ENCODE data around the gene CFAP251.
A peak's percentile ranks its signal among the peaks of the same experiment; 100 is the strongest.

CFAP251 gene

DNA sequence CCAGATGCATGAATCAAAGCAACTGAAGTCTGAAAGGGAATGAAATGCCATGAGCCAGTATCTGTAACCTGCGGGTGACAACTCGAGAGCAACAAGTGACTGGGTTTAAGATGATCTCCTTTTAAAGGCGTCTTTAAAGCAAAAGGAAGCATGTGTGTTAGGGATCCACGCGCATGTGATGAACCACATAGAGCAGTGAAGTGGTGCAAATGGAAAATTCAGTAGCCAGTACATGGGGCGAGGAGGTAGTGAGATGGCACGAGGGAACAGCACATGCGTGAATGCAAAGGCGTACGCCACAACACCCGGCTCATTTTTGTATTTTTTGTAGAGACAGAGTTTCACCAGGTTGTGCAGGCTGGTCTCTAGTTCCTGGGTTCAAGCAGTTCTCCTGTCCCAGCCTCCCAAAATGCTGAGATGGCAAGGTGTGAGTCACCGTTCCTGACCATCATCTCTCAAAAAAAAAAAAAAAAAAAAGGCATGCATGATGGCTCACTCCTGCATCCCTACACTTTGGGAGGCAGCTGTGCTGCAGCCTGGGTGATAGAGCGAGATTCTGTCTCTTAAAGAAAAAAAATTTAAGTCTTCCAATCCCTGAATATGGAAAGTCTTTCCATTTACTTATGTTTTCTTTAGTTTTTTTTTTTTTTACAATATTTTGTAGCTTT lies 78.7 kb downstream of the CFAP251 start:
- Histone ChIP-seq H3K4ac (ENCODE audit: low read depth, low read length) (no peak overlapping the region), H3K36me3 (ENCODE audit: control insufficient read depth in 1 of 2, insufficient read depth in 2 of 2, low read length in 2 of 2) (peaks cover 0 to 1% of the 10 kb centered on the region in 2 experiments), H2AFZ (ENCODE audit: insufficient read depth, low read length, poor library complexity) (no peak overlapping the region), H3K9me3 (ENCODE audit: insufficient read depth, low read depth, low read length) (peaks cover 2% of the 10 kb centered on the region), H3K14ac (ENCODE audit: low read length) (no peak overlapping the region), H2BK12ac (ENCODE audit: low read length) (no peak overlapping the region), H2BK5ac (ENCODE audit: low read depth, low read length, poor library complexity) (no peak overlapping the region), H3K27ac (ENCODE audit: low read depth, low read length) (no peak overlapping the region), H3K79me2 (ENCODE audit: control insufficient read depth, insufficient read depth, low read length, poor library complexity) (no peaks in the 10 kb centered on the region), H4K91ac (ENCODE audit: low read depth, low read length) (no peak overlapping the region), H2AK5ac (ENCODE audit: low read length) (no peak overlapping the region), H3K9ac (ENCODE audit: low read length) (no peak overlapping the region), H3K4me2 (ENCODE audit: low read length) (no peak overlapping the region), H3K4me3 (ENCODE audit: low read depth, low read length) (no peak overlapping the region), H4K8ac (ENCODE audit: low read depth, low read length) (no peak overlapping the region), H3K27me3 (ENCODE audit: insufficient read depth, low read length) (no peaks in the 10 kb centered on the region), H3K4me1 (ENCODE audit: control insufficient read depth in 1 of 2, insufficient read depth in 2 of 2, low read length in 2 of 2) (no peaks in the 10 kb centered on the region), H4K12ac (ENCODE audit: low read depth, low read length) (no peak overlapping the region), H2BK120ac (ENCODE audit: insufficient read depth, low read length, poor library complexity) (no peak overlapping the region), H3K79me1 (ENCODE audit: low read length) (no peaks in the 10 kb centered on the region), H3K23ac (ENCODE audit: low read length) (no peak overlapping the region), H3K18ac (ENCODE audit: low read length) (no peak overlapping the region)
- WGBS (ENCODE audit: extremely low coverage, insufficient coverage, insufficient read length), result no CpG with 5 or more reads among the region's 13 CpGs
- DNase-seq, result peak in 1 of 2 donors; percentile 36

- H3K4me2 ChIP-seq (ENCODE audit: low read length), result no peak overlapping the region
- H3K4ac ChIP-seq (ENCODE audit: low read depth, low read length), result no peak overlapping the region
- H3K23ac ChIP-seq (ENCODE audit: low read length), result no peak overlapping the region
- peaks cover 0 to 1% of the 10 kb centered on the region in 2 experiments for H3K36me3 ChIP-seq (ENCODE audit: control insufficient read depth in 1 of 2, insufficient read depth in 2 of 2, low read length in 2 of 2)
- H3K9me3 ChIP-seq (ENCODE audit: insufficient read depth, low read depth, low read length), result peaks cover 2% of the 10 kb centered on the region
- H4K8ac ChIP-seq (ENCODE audit: low read depth, low read length), result no peak overlapping the region
- H2BK12ac ChIP-seq (ENCODE audit: low read length), result no peak overlapping the region
- H3K27me3 ChIP-seq (ENCODE audit: insufficient read depth, low read length), result no peaks in the 10 kb centered on the region
- no peak overlapping the region for H4K91ac ChIP-seq (ENCODE audit: low read depth, low read length)
- no peak for DNase-seq
- no peak overlapping the region for H2AK5ac ChIP-seq (ENCODE audit: low read length)
- H3K9ac ChIP-seq (ENCODE audit: low read length), result no peak overlapping the region
- no peak overlapping the region for H3K18ac ChIP-seq (ENCODE audit: low read length)
- H3K79me1 ChIP-seq (ENCODE audit: low read length), result no peaks in the 10 kb centered on the region
- no peak overlapping the region for H3K27ac ChIP-seq (ENCODE audit: low read depth, low read length)
- no peak overlapping the region for H2BK120ac ChIP-seq (ENCODE audit: insufficient read depth, low read length, poor library complexity)
- H2AFZ ChIP-seq (ENCODE audit: insufficient read depth, low read length, poor library complexity), result no peak overlapping the region
- no CpG with 5 or more reads among the region's 17 CpGs for WGBS (ENCODE audit: extremely low coverage, insufficient coverage, insufficient read length)
- H3K14ac ChIP-seq (ENCODE audit: low read length), result no peak overlapping the region
- H4K12ac ChIP-seq (ENCODE audit: low read depth, low read length), result no peak overlapping the region
- no peaks in the 10 kb centered on the region for H3K4me1 ChIP-seq (ENCODE audit: control insufficient read depth in 1 of 2, insufficient read depth in 2 of 2, low read length in 2 of 2)
- H3K79me2 ChIP-seq (ENCODE audit: control insufficient read depth, insufficient read depth, low read length, poor library complexity), result no peaks in the 10 kb centered on the region
- H2BK5ac ChIP-seq (ENCODE audit: low read depth, low read length, poor library complexity), result no peak overlapping the region
- no peak overlapping the region for H3K4me3 ChIP-seq (ENCODE audit: low read depth, low read length)
These were observed 83.2 kb downstream of the CFAP251 start for GRCh38 chr12:122001466-122002209.

GRCh38 chr12:122003651-122004611 lies 85.5 kb downstream of the CFAP251 start:
- no CpG with 5 or more reads among the region's 28 CpGs for WGBS (ENCODE audit: extremely low coverage, insufficient coverage, insufficient read length)
- Histone ChIP-seq H3K4ac (ENCODE audit: low read depth, low read length) (no peak overlapping the region), H2BK12ac (ENCODE audit: low read length) (no peak overlapping the region), H3K36me3 (ENCODE audit: control insufficient read depth in 1 of 2, insufficient read depth in 2 of 2, low read length in 2 of 2) (no peaks in the 10 kb centered on the region), H3K14ac (ENCODE audit: low read length) (no peak overlapping the region), H4K12ac (ENCODE audit: low read depth, low read length) (no peak overlapping the region), H3K4me3 (ENCODE audit: low read depth, low read length) (no peak overlapping the region), H4K91ac (ENCODE audit: low read depth, low read length) (no peak overlapping the region), H3K79me2 (ENCODE audit: control insufficient read depth, insufficient read depth, low read length, poor library complexity) (no peaks in the 10 kb centered on the region), H2BK5ac (ENCODE audit: low read depth, low read length, poor library complexity) (no peak overlapping the region), H3K4me2 (ENCODE audit: low read length) (no peak overlapping the region), H3K27me3 (ENCODE audit: insufficient read depth, low read length) (no peaks in the 10 kb centered on the region), H3K9me3 (ENCODE audit: insufficient read depth, low read depth, low read length) (peaks cover 2% of the 10 kb centered on the region), H3K27ac (ENCODE audit: low read depth, low read length) (no peak overlapping the region), H2BK120ac (ENCODE audit: insufficient read depth, low read length, poor library complexity) (no peak overlapping the region), H3K79me1 (ENCODE audit: low read length) (no peaks in the 10 kb centered on the region), H2AFZ (ENCODE audit: insufficient read depth, low read length, poor library complexity) (no peak overlapping the region), H3K18ac (ENCODE audit: low read length) (no peak overlapping the region), H2AK5ac (ENCODE audit: low read length) (no peak overlapping the region), H4K8ac (ENCODE audit: low read depth, low read length) (no peak overlapping the region), H3K4me1 (ENCODE audit: control insufficient read depth in 1 of 2, insufficient read depth in 2 of 2, low read length in 2 of 2) (no peaks in the 10 kb centered on the region), H3K9ac (ENCODE audit: low read length) (no peak overlapping the region), H3K23ac (ENCODE audit: low read length) (no peak overlapping the region)
- no peak for DNase-seq

- no peak overlapping the region for H3K4me2 ChIP-seq (ENCODE audit: low read length)
- H3K18ac ChIP-seq (ENCODE audit: low read length), result no peak overlapping the region
- peaks cover 2% of the 10 kb centered on the region for H3K9me3 ChIP-seq (ENCODE audit: insufficient read depth, low read depth, low read length)
- H3K79me1 ChIP-seq (ENCODE audit: low read length), result no peaks in the 10 kb centered on the region
- no peaks in the 10 kb centered on the region for H3K36me3 ChIP-seq (ENCODE audit: control insufficient read depth in 1 of 2, insufficient read depth in 2 of 2, low read length in 2 of 2)
- no peaks in the 10 kb centered on the region for H3K27me3 ChIP-seq (ENCODE audit: insufficient read depth, low read length)
- H3K23ac ChIP-seq (ENCODE audit: low read length), result no peak overlapping the region
- H4K8ac ChIP-seq (ENCODE audit: low read depth, low read length), result no peak overlapping the region
- DNase-seq, result no peak
- no peak overlapping the region for H4K91ac ChIP-seq (ENCODE audit: low read depth, low read length)
- H2AFZ ChIP-seq (ENCODE audit: insufficient read depth, low read length, poor library complexity), result no peak overlapping the region
- H3K4ac ChIP-seq (ENCODE audit: low read depth, low read length), result no peak overlapping the region
- H3K4me1 ChIP-seq (ENCODE audit: control insufficient read depth in 1 of 2, insufficient read depth in 2 of 2, low read length in 2 of 2), result no peaks in the 10 kb centered on the region
- H3K14ac ChIP-seq (ENCODE audit: low read length), result no peak overlapping the region
- WGBS (ENCODE audit: extremely low coverage, insufficient coverage, insufficient read length), result no CpG with 5 or more reads among the region's 12 CpGs
- no peak overlapping the region for H3K9ac ChIP-seq (ENCODE audit: low read length)
- no peak overlapping the region for H4K12ac ChIP-seq (ENCODE audit: low read depth, low read length)
- H3K27ac ChIP-seq (ENCODE audit: low read depth, low read length), result no peak overlapping the region
- H2BK12ac ChIP-seq (ENCODE audit: low read length), result no peak overlapping the region
- no peaks in the 10 kb centered on the region for H3K79me2 ChIP-seq (ENCODE audit: control insufficient read depth, insufficient read depth, low read length, poor library complexity)
- H3K4me3 ChIP-seq (ENCODE audit: low read depth, low read length), result no peak overlapping the region
- no peak overlapping the region for H2BK120ac ChIP-seq (ENCODE audit: insufficient read depth, low read length, poor library complexity)
- H2AK5ac ChIP-seq (ENCODE audit: low read length), result no peak overlapping the region
- H2BK5ac ChIP-seq (ENCODE audit: low read depth, low read length, poor library complexity), result no peak overlapping the region
These were observed 86.3 kb downstream of the CFAP251 start for GRCh38 chr12:122004633-122005071.
